C4-2B (cell line): Measurements from ENCODE around the gene PODXL.

Source experiments
- ZFX ChIP-seq: fragments of 450-650 bp; IDR thresholded peaks from 2 replicates; pipeline ENCODE4 v1.6.1; 2017
- TF ChIP-seq, protein P1 (sequence below): fragments of 450-650 bp; conservative IDR thresholded peaks from 2 replicates; pipeline ENCODE4 v1.5.1; 2017; ENCODE audit warnings: mild to moderate bottlenecking

GRCh38 chr7:131602304-131602993 is 46.0 kb upstream of the PODXL start:
- TF ChIP-seq, protein P1, sequence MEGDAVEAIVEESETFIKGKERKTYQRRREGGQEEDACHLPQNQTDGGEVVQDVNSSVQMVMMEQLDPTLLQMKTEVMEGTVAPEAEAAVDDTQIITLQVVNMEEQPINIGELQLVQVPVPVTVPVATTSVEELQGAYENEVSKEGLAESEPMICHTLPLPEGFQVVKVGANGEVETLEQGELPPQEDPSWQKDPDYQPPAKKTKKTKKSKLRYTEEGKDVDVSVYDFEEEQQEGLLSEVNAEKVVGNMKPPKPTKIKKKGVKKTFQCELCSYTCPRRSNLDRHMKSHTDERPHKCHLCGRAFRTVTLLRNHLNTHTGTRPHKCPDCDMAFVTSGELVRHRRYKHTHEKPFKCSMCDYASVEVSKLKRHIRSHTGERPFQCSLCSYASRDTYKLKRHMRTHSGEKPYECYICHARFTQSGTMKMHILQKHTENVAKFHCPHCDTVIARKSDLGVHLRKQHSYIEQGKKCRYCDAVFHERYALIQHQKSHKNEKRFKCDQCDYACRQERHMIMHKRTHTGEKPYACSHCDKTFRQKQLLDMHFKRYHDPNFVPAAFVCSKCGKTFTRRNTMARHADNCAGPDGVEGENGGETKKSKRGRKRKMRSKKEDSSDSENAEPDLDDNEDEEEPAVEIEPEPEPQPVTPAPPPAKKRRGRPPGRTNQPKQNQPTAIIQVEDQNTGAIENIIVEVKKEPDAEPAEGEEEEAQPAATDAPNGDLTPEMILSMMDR: no peak
- TF ChIP-seq ZFX: no peak
